Testis (tissue), 2 donors: ENCODE measurements around the gene KLF3.

Experiments
- POLR2A ChIP-seq: fragments of 450-650 bp; IDR thresholded peaks from one replicate; pipeline ENCODE4 v1.6.1; 2017; ENCODE audit warnings: antibody characterized with exemption, mild to moderate bottlenecking, moderate library complexity
- TF ChIP-seq, protein P1 (sequence below), 3 experiments: fragments of 450-650 bp in 2 of 3; fragments of 200-600 bp in 1 of 3; sonication (generic) in 1 of 3; IDR thresholded peaks; one replicate each; pipeline ENCODE4 v1.5.1; 2016 to 2019; ENCODE audit warnings: antibody characterized with exemption in 3 of 3, mild to moderate bottlenecking in 2 of 3, moderate library complexity in 1 of 3

DNA sequence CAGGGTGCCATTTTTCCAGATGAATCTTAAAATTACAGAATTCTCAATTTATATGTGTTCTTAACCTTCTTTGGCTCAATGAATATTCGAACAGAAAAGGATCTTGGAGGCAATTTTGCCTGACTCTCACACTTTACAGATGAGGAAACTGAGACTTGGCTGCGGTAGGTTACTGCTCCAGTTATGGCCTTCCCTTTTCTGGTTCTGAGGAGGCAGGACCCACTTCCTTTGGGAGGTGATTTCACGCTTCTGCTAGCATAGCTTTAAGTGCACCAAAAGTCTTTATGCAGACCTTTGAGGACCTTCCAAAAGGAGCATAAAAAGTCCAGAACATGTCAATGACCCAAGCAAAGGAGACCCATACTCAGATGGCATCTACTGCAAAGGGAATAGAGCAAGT, 44.7 kb upstream of the KLF3 start:
- TF ChIP-seq, protein P1, sequence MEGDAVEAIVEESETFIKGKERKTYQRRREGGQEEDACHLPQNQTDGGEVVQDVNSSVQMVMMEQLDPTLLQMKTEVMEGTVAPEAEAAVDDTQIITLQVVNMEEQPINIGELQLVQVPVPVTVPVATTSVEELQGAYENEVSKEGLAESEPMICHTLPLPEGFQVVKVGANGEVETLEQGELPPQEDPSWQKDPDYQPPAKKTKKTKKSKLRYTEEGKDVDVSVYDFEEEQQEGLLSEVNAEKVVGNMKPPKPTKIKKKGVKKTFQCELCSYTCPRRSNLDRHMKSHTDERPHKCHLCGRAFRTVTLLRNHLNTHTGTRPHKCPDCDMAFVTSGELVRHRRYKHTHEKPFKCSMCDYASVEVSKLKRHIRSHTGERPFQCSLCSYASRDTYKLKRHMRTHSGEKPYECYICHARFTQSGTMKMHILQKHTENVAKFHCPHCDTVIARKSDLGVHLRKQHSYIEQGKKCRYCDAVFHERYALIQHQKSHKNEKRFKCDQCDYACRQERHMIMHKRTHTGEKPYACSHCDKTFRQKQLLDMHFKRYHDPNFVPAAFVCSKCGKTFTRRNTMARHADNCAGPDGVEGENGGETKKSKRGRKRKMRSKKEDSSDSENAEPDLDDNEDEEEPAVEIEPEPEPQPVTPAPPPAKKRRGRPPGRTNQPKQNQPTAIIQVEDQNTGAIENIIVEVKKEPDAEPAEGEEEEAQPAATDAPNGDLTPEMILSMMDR (IDR thresholded peaks at IDR 0.05), result no peak
- TF ChIP-seq POLR2A, result no peak
